SK-N-SH (cell line): Measurements from ENCODE around the gene PBOV1. TPM values are rescaled to one million over a fixed set of nuclear protein-coding genes. Genes with fewer than 3 reads are reported as not detected.

Source experiments
- polyA plus RNA-seq, 3 experiments: library from polyadenylated mRNA; depleted of rRNA; stranded (reverse); fragments of >200 nt; gene quantifications; 2 replicates each; pipeline ENCODE4 v1.2.3, GENCODE V29; 2012

PBOV1 gene
- polyA plus RNA-seq, 1 of the 3 experiments (the other 2 are of a cell fraction) = not detected

Other genes starting within 250 kb of the PBOV1 start
- 0.02 TPM in 1 of 2 replicates, not detected in the other for gene PERP, start 111.1 kb downstream of the PBOV1 start, polyA plus RNA-seq (2012; rRNA removed)
- gene ARFGEF3, start 56.6 kb downstream of the PBOV1 start, polyA plus RNA-seq (2012; rRNA removed) = not detected in 2 replicates
- gene SMIM28, start 159.4 kb upstream of the PBOV1 start, polyA plus RNA-seq (2012; rRNA removed) = not detected in 2 replicates
- 4.8 and 7.6 TPM in 2 replicates for gene HEBP2, start 185.7 kb upstream of the PBOV1 start, polyA plus RNA-seq (2012; rRNA removed)